NT2/D1 (cell line): ENCODE results near the gene RALGPS1.

ENCODE experiments used
- YY1 ChIP-seq: IDR thresholded peaks from 2 replicates; pipeline ENCODE4 v1.6.1; 2011; ENCODE audit not compliant: insufficient read length, insufficient read depth
- ZNF274 ChIP-seq: IDR thresholded peaks from 2 replicates; pipeline ENCODE4 v1.6.1; 2011; ENCODE audit warnings: mild to moderate bottlenecking, low read depth, low read length

GRCh38 chr9:127012250-127012649 is 97.7 kb downstream of the RALGPS1 start:
- TF ChIP-seq ZNF274 (no peak), YY1 (no peak)
